ENCODE measurements around the gene ABAT. TPM values are rescaled to one million over a fixed set of nuclear protein-coding genes. Genes with fewer than 3 reads are reported as not detected.

The ABAT gene
- total and polyA plus RNA-seq, 2 donors (not counting 1 experiment from before 2014, with no cell fraction given) = 6.2 to 14.3 TPM

GRCh38 chr16:8814095-8814806, 139.8 kb downstream of the ABAT start:
- Histone ChIP-seq H3K27ac (ENCODE audit: low read length in 2 of 2) (no peak overlapping the region), H3K4me2 (replicated peaks; ENCODE audit: low read depth, low read length, poor library complexity, severe bottlenecking) (no peak overlapping the region), H3K9me3 (ENCODE audit: control extremely low read depth in 1 of 3, control insufficient read depth in 2 of 3, insufficient read depth in 1 of 3, low read length in 2 of 3) (no peaks in the 10 kb centered on the region), H2AFZ (ENCODE audit: insufficient read depth, low read depth, low read length, poor library complexity, severe bottlenecking) (no peak overlapping the region), H3K79me2 (ENCODE audit: control insufficient read depth, insufficient read depth, low read length) (peaks cover 12% of the 10 kb centered on the region), H3K36me3 (replicated peaks in 1 of 2; ENCODE audit: control extremely low read depth in 1 of 2, control insufficient read depth in 1 of 2, extremely low read depth in 1 of 2, insufficient read depth in 2 of 2, low read length in 1 of 2) (peaks cover 7 to 79% of the 10 kb centered on the region in 2 experiments), H3K27me3 (replicated peaks in 1 of 4; ENCODE audit: control extremely low read depth in 1 of 4, control insufficient read depth in 3 of 4, insufficient read depth in 4 of 4, low read length in 3 of 4) (no peaks in the 10 kb centered on the region), H4K20me1 (ENCODE audit: control insufficient read depth, insufficient read depth, low read length, poor library complexity, severe bottlenecking) (peaks cover 5% of the 10 kb centered on the region), H3K9ac (ENCODE audit: low read length) (no peak overlapping the region), H3K4me3 (ENCODE audit: control extremely low read depth in 1 of 5, extremely low read depth in 1 of 5, insufficient read depth in 1 of 5, low read depth in 2 of 5, low read length in 4 of 5) (no peak overlapping the region), H3K4me1 (ENCODE audit: control insufficient read depth in 2 of 2, insufficient read depth in 2 of 2, low read length in 2 of 2) (peaks cover 7 to 8% of the 10 kb centered on the region in 2 donors)
- Mint-ChIP-seq H3K9me3 (ENCODE audit: insufficient read depth) (no peaks in the 10 kb centered on the region), H3K4me1 (peaks cover 13% of the 10 kb centered on the region), H3K27ac (no peak overlapping the region), H3K4me3 (no peak overlapping the region), H3K27me3 (no peaks in the 10 kb centered on the region)
- no peak for DNase-seq
- whole genome bisulfite sequencing (ENCODE audit: insufficient coverage) = 84% methylated on average over 10 of the region's 14 CpGs
- CTCF ChIA-PET = no interaction called here
- TF ChIP-seq CTCF (IDR thresholded peaks at IDR 0.05) (no peak), EZH2 (IDR thresholded peaks at IDR 0.05; ENCODE audit: borderline replicate concordance, insufficient read depth, low read depth, low read length, poor library complexity, severe bottlenecking) (no peak)
- intact Hi-C loops (cut with micrococcal nuclease) = no loop called here
- POLR2A ChIA-PET = no interaction called here
- no peak for ATAC-seq (ENCODE audit: low read depth)

- ATAC-seq (ENCODE audit: low read depth) (no peak), DNase-seq (no peak)
- Histone ChIP-seq H3K79me2 (ENCODE audit: control insufficient read depth, insufficient read depth, low read length) (peaks cover 28% of the 10 kb centered on the region), H3K4me3 (ENCODE audit: control extremely low read depth in 1 of 5, extremely low read depth in 1 of 5, insufficient read depth in 1 of 5, low read depth in 2 of 5, low read length in 4 of 5) (no peak overlapping the region), H3K9me3 (ENCODE audit: control extremely low read depth in 1 of 3, control insufficient read depth in 2 of 3, insufficient read depth in 1 of 3, low read length in 2 of 3) (no peaks in the 10 kb centered on the region), H3K9ac (ENCODE audit: low read length) (no peak overlapping the region), H3K4me2 (replicated peaks; ENCODE audit: low read depth, low read length, poor library complexity, severe bottlenecking) (no peak overlapping the region), H3K27ac (ENCODE audit: low read length in 2 of 2) (no peak overlapping the region), H3K27me3 (replicated peaks in 1 of 4; ENCODE audit: control extremely low read depth in 1 of 4, control insufficient read depth in 3 of 4, insufficient read depth in 4 of 4, low read length in 3 of 4) (no peaks in the 10 kb centered on the region), H4K20me1 (ENCODE audit: control insufficient read depth, insufficient read depth, low read length, poor library complexity, severe bottlenecking) (no peaks in the 10 kb centered on the region), H3K4me1 (ENCODE audit: control insufficient read depth in 2 of 2, insufficient read depth in 2 of 2, low read length in 2 of 2) (peaks cover 8% of the 10 kb centered on the region in 2 donors), H3K36me3 (replicated peaks in 1 of 2; ENCODE audit: control extremely low read depth in 1 of 2, control insufficient read depth in 1 of 2, extremely low read depth in 1 of 2, insufficient read depth in 2 of 2, low read length in 1 of 2) (peaks cover 7 to 65% of the 10 kb centered on the region in 2 experiments), H2AFZ (ENCODE audit: insufficient read depth, low read depth, low read length, poor library complexity, severe bottlenecking) (no peak overlapping the region)
- TF ChIP-seq EZH2 (IDR thresholded peaks at IDR 0.05; ENCODE audit: borderline replicate concordance, insufficient read depth, low read depth, low read length, poor library complexity, severe bottlenecking) (no peak), CTCF (IDR thresholded peaks at IDR 0.05) (no peak)
- POLR2A ChIA-PET = interaction anchor here (0.6 to 0.7 kb wide), 2 partner anchors 256 to 1963 kb away, joined by 3 to 7 read pairs; no protein-coding TSS in a partner anchor
- CTCF ChIA-PET = interaction anchor here (0.5 to 1.4 kb wide), 4 partner anchors 63 to 119 kb away, joined by 3 read pairs; no protein-coding TSS in a partner anchor
- Mint-ChIP-seq H3K27me3 (no peaks in the 10 kb centered on the region), H3K9me3 (ENCODE audit: insufficient read depth) (no peaks in the 10 kb centered on the region), H3K27ac (no peak overlapping the region), H3K4me1 (peaks cover 18% of the 10 kb centered on the region), H3K4me3 (no peak overlapping the region)
- WGBS (ENCODE audit: insufficient coverage) = 59% methylated on average over 5 of the region's 6 CpGs
- intact Hi-C loops (cut with micrococcal nuclease) = no loop called here
Observed at GRCh38 chr16:8816967-8817655, 142.7 kb downstream of the ABAT start.

All from B cell (primary cell).